ENCODE results near the gene KIAA2012. TPM values are rescaled to one million over a fixed set of nuclear protein-coding genes. Genes with fewer than 3 reads are reported as not detected.

Gene KIAA2012
- total RNA-seq, 1 donor from 2014 or later: not detected

DNA sequence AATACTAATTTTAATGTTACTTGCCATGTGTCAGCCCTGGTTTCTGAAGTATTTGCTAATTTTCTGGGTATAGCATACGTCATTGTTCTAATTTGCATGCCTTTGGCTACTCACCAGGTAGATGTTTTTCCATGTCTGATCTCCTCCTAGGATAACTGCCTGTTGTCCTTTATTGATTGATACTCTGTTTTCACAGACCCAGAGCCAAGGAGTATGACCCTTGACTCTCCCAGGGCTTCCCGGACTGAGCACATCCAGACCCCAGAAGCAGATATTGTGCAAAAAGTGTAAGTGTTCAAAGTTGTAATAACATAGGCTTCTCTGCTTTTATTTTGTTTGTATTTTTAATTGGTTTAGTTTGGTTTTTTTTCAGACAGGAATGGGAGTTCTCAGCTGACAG is 111.5 kb downstream of the KIAA2012 start:
- peaks cover 22% of the 10 kb centered on the region for H3K4me1 Mint-ChIP-seq (ENCODE audit: unreplicated experiment)
- H3K27me3 Mint-ChIP-seq (ENCODE audit: unreplicated experiment): no peaks in the 10 kb centered on the region
- H3K4me3 Mint-ChIP-seq (ENCODE audit: unreplicated experiment): no peak overlapping the region
- H3K27ac Mint-ChIP-seq (ENCODE audit: unreplicated experiment): no peak overlapping the region
- DNase-seq (ENCODE audit: extremely low spot score, unreplicated experiment): no peak
- no peak for TF ChIP-seq CTCF (IDR thresholded peaks at IDR 0.05)
- no peaks in the 10 kb centered on the region for H3K9me3 Mint-ChIP-seq (ENCODE audit: unreplicated experiment)
- no peaks in the 10 kb centered on the region for H3K36me3 Mint-ChIP-seq (ENCODE audit: unreplicated experiment)

DNA sequence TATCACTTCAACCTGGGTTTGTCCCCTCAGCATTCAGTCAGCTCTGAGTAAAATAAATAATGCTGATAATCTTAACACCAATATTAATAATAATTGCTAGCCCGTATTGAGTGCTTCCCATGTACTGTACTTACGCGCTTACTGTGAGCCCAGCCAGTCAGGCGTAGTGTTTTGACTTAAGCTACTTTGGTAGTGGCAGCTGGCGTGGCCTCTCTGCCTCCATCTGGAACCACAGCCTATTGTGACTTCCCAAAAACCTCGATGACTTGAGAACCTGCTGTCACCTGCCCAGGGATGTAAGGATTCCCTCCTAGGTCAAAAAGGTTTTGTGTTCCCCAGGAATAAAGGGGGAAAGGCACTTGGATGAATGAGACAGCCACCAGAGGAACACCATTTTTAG is 112.1 kb downstream of the KIAA2012 start:
- Mint-ChIP-seq H3K9me3 (ENCODE audit: unreplicated experiment) (no peaks in the 10 kb centered on the region), H3K36me3 (ENCODE audit: unreplicated experiment) (no peaks in the 10 kb centered on the region), H3K4me3 (ENCODE audit: unreplicated experiment) (no peak overlapping the region), H3K27me3 (ENCODE audit: unreplicated experiment) (no peaks in the 10 kb centered on the region), H3K27ac (ENCODE audit: unreplicated experiment) (peak overlapping the region; percentile 76), H3K4me1 (ENCODE audit: unreplicated experiment) (peaks cover 22% of the 10 kb centered on the region)
- no peak for TF ChIP-seq CTCF (IDR thresholded peaks at IDR 0.05)
- DNase-seq (ENCODE audit: extremely low spot score, unreplicated experiment): no peak

DNA sequence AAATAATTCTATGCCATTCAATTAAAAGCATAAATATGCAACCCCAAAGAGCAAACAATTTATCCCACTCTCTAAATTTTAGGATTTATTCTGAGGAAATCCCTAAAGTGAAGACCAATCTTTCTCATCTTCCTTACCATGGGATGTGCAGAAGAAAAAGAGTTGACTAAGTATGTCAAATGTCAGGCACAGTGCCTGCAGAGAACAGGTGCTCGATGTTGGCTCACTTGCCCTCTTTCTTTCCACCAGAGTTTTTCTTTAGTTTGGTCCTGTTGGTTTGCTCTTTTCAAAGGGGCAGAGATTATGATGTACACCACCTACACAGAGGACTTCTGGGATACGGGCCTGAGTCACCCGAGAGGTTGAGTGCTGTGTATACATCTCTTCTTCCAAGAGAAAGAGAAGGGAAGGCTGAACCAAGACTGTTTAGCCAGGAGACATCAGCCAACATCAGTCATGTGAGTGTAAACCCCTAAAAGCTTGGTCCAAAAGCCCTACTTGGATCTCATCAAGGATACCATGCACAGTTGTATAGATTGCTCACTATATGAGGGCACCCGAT is 113.7 kb downstream of the KIAA2012 start:
- peaks cover 22% of the 10 kb centered on the region for H3K4me1 Mint-ChIP-seq (ENCODE audit: unreplicated experiment)
- no peaks in the 10 kb centered on the region for H3K9me3 Mint-ChIP-seq (ENCODE audit: unreplicated experiment)
- no peak for DNase-seq (ENCODE audit: extremely low spot score, unreplicated experiment)
- no peak for TF ChIP-seq CTCF (IDR thresholded peaks at IDR 0.05)
- no peak overlapping the region for H3K27ac Mint-ChIP-seq (ENCODE audit: unreplicated experiment)
- no peak overlapping the region for H3K4me3 Mint-ChIP-seq (ENCODE audit: unreplicated experiment)
- H3K27me3 Mint-ChIP-seq (ENCODE audit: unreplicated experiment): no peaks in the 10 kb centered on the region
- H3K36me3 Mint-ChIP-seq (ENCODE audit: unreplicated experiment): no peaks in the 10 kb centered on the region

- no peak for DNase-seq (ENCODE audit: extremely low spot score, unreplicated experiment)
- no peak overlapping the region for H3K4me3 Mint-ChIP-seq (ENCODE audit: unreplicated experiment)
- H3K36me3 Mint-ChIP-seq (ENCODE audit: unreplicated experiment): no peaks in the 10 kb centered on the region
Observed at GRCh38 chr2:202187570-202187969, 114.5 kb downstream of the KIAA2012 start.

DNA sequence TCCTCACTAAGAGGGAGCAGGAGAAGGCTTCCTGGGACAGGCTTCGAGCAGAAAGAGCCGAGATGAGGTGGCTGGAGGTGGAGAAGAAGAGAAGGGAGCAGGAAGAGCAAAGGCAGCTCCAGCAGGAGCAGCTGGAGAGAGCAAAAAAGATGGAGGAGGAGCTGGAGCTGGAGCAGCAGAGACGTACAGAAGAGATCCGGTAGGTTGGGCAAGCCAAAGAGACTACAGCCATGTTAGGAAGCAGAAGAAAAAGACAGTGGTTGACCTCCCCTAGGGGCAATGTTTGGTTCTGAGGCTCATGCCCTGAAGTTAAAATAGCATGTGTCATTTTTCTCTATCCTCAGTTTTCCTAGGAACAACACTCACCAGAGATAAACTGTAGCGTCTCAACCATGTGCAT is 120.2 kb downstream of the KIAA2012 start:
- peaks cover 2% of the 10 kb centered on the region for H3K27me3 Mint-ChIP-seq (ENCODE audit: unreplicated experiment)
- no peak for DNase-seq (ENCODE audit: extremely low spot score, unreplicated experiment)
- no peaks in the 10 kb centered on the region for H3K36me3 Mint-ChIP-seq (ENCODE audit: unreplicated experiment)
- no peak for TF ChIP-seq CTCF (IDR thresholded peaks at IDR 0.05)
- H3K4me1 Mint-ChIP-seq (ENCODE audit: unreplicated experiment): peaks cover 13% of the 10 kb centered on the region
- H3K4me3 Mint-ChIP-seq (ENCODE audit: unreplicated experiment): no peak overlapping the region
- no peak overlapping the region for H3K27ac Mint-ChIP-seq (ENCODE audit: unreplicated experiment)
- no peaks in the 10 kb centered on the region for H3K9me3 Mint-ChIP-seq (ENCODE audit: unreplicated experiment)

More at GRCh38 chr2:202187570-202187969, 114.5 kb downstream of the KIAA2012 start:
- no peaks in the 10 kb centered on the region for H3K9me3 Mint-ChIP-seq (ENCODE audit: unreplicated experiment)
- H3K27me3 Mint-ChIP-seq (ENCODE audit: unreplicated experiment): no peaks in the 10 kb centered on the region
- H3K27ac Mint-ChIP-seq (ENCODE audit: unreplicated experiment): no peak overlapping the region
- no peak for TF ChIP-seq CTCF (IDR thresholded peaks at IDR 0.05)
- peaks cover 22% of the 10 kb centered on the region for H3K4me1 Mint-ChIP-seq (ENCODE audit: unreplicated experiment)
